ENCODE data around the gene SCTR.

Gene SCTR

GRCh38 chr2:119518401-119519056, 5.8 kb downstream of the SCTR start:
- H3K27me3 ChIP-seq (replicated peaks) = peaks cover 9% of the 10 kb centered on the region
- in situ Hi-C loops (cut with HindIII; ENCODE audit: low pct_ligation_motif_present, low sequenced_read_pairs) = no loop called here
- H3K36me3 ChIP-seq (replicated peaks) = no peaks in the 10 kb centered on the region
- no peak overlapping the region for H3K4me3 ChIP-seq (ENCODE audit: low read depth, low read length)
- no peak overlapping the region for H3K27ac ChIP-seq
- DNase-seq = no peak
- no peak for TF ChIP-seq CTCF (IDR thresholded peaks at IDR 0.05; ENCODE audit: low read depth, low read length, missing control alignments)

GRCh38 chr2:119517433-119517832, 6.8 kb downstream of the SCTR start:
- in situ Hi-C loops (cut with HindIII; ENCODE audit: low pct_ligation_motif_present, low sequenced_read_pairs) = no loop called here
- peaks cover under 1% of the 10 kb centered on the region for H3K27me3 ChIP-seq (replicated peaks)
- DNase-seq = peak; percentile 29

GRCh38 chr2:119516121-119516520, 8.2 kb downstream of the SCTR start:
- no peaks in the 10 kb centered on the region for H3K27me3 ChIP-seq (replicated peaks)
- H3K27ac ChIP-seq = no peak overlapping the region
- no peak for DNase-seq
- no peak for TF ChIP-seq CTCF (IDR thresholded peaks at IDR 0.05; ENCODE audit: low read depth, low read length, missing control alignments)
- no peak overlapping the region for H3K4me3 ChIP-seq (ENCODE audit: low read depth, low read length)
- in situ Hi-C loops (cut with HindIII; ENCODE audit: low pct_ligation_motif_present, low sequenced_read_pairs) = no loop called here
- no peaks in the 10 kb centered on the region for H3K36me3 ChIP-seq (replicated peaks)

More at GRCh38 chr2:119517433-119517832, 6.8 kb downstream of the SCTR start:
- H3K27ac ChIP-seq = no peak overlapping the region
- no peak overlapping the region for H3K4me3 ChIP-seq (ENCODE audit: low read depth, low read length)
- TF ChIP-seq CTCF (IDR thresholded peaks at IDR 0.05; ENCODE audit: low read depth, low read length, missing control alignments) = peak; percentile 83
- H3K36me3 ChIP-seq (replicated peaks) = no peaks in the 10 kb centered on the region

GRCh38 chr2:119513832-119514231, 10.5 kb downstream of the SCTR start:
- H3K27me3 ChIP-seq (replicated peaks) = no peaks in the 10 kb centered on the region
- in situ Hi-C loops (cut with HindIII; ENCODE audit: low pct_ligation_motif_present, low sequenced_read_pairs) = no loop called here
- TF ChIP-seq CTCF (IDR thresholded peaks at IDR 0.05; ENCODE audit: low read depth, low read length, missing control alignments) = no peak
- no peak for DNase-seq
- H3K36me3 ChIP-seq (replicated peaks) = no peaks in the 10 kb centered on the region
- no peak overlapping the region for H3K27ac ChIP-seq
- H3K4me3 ChIP-seq (ENCODE audit: low read depth, low read length) = no peak overlapping the region

- H3K27me3 ChIP-seq (replicated peaks) = no peaks in the 10 kb centered on the region
- H3K36me3 ChIP-seq (replicated peaks) = no peaks in the 10 kb centered on the region
- H3K27ac ChIP-seq = no peak overlapping the region
- no peak for DNase-seq
- no peak for TF ChIP-seq CTCF (IDR thresholded peaks at IDR 0.05; ENCODE audit: low read depth, low read length, missing control alignments)
- in situ Hi-C loops (cut with HindIII; ENCODE audit: low pct_ligation_motif_present, low sequenced_read_pairs) = no loop called here
- no peak overlapping the region for H3K4me3 ChIP-seq (ENCODE audit: low read depth, low read length)
Measured at GRCh38 chr2:119512946-119513345, 11.3 kb downstream of the SCTR start.

GRCh38 chr2:119511989-119512388, 12.3 kb downstream of the SCTR start:
- Histone ChIP-seq H3K27me3 (replicated peaks) (no peaks in the 10 kb centered on the region), H3K27ac (no peak overlapping the region), H3K36me3 (replicated peaks) (no peaks in the 10 kb centered on the region), H3K4me3 (ENCODE audit: low read depth, low read length) (no peak overlapping the region)
- TF ChIP-seq CTCF (IDR thresholded peaks at IDR 0.05; ENCODE audit: low read depth, low read length, missing control alignments) = no peak
- in situ Hi-C loops (cut with HindIII; ENCODE audit: low pct_ligation_motif_present, low sequenced_read_pairs) = no loop called here
- no peak for DNase-seq
